Keratinocyte (primary cell): ENCODE results near the gene KLHL33. TPM values are rescaled to one million over a fixed set of nuclear protein-coding genes. Genes with fewer than 3 reads are reported as not detected.

ENCODE experiments used
- DNase-seq: peaks from one replicate; pipeline ENCODE4 v3.0.0-alpha.2; 2011; ENCODE audit warnings: low read depth, missing footprints, low spot score
- FAIRE-seq: peaks from 2 replicates; lab custom pipeline; 2011; peaks lifted over from hg19 to GRCh38; lab: Jason Lieb, UNC
- H2AFZ ChIP-seq: 2 replicates; pipeline ENCODE4 v1.6.0; 2012; ENCODE audit warnings: low read length, control low read depth, inconsistent platforms; ENCODE audit not compliant: control insufficient read depth
- H3K27ac ChIP-seq: 2 replicates; pipeline ENCODE4 v1.5.1; 2011; ENCODE audit warnings: low read length; ENCODE audit not compliant: control insufficient read depth, insufficient read depth
- H3K27me3 ChIP-seq: 3 replicates; pipeline ENCODE4 v1.6.0; 2011; ENCODE audit warnings: low read length; ENCODE audit not compliant: control insufficient read depth, insufficient read depth; ENCODE audit errors: extremely low read depth
- H3K36me3 ChIP-seq, 2 experiments: 2 replicates in 1 of 2; 3 replicates in 1 of 2; pipeline ENCODE4 v1.5.1; 2011; ENCODE audit warnings: low read length in 2 of 2, mild to moderate bottlenecking in 1 of 2; ENCODE audit not compliant: control insufficient read depth in 2 of 2, insufficient read depth in 2 of 2; ENCODE audit errors: extremely low read depth in 1 of 2
- H3K4me1 ChIP-seq: 3 replicates; pipeline ENCODE4 v1.5.1; 2011; ENCODE audit warnings: low read length; ENCODE audit not compliant: control insufficient read depth, insufficient read depth; ENCODE audit errors: extremely low read depth
- H3K4me2 ChIP-seq: 3 replicates; pipeline ENCODE4 v1.6.0; 2011; ENCODE audit warnings: low read depth, low read length; ENCODE audit not compliant: control insufficient read depth, insufficient read depth; ENCODE audit errors: extremely low read depth
- H3K4me3 ChIP-seq, 3 experiments: fragments of 200-600 bp in 1 of 3; sonication (generic) in 1 of 3; 2 replicates in 2 of 3; 3 replicates in 1 of 3; pipeline ENCODE4 v1.5.1; 2011 to 2016; ENCODE audit warnings: low read length in 3 of 3, mild to moderate bottlenecking in 3 of 3, control low read depth in 2 of 3, inconsistent platforms in 1 of 3, low read depth in 1 of 3, mixed read lengths in 1 of 3, mixed run types in 1 of 3, moderate library complexity in 1 of 3; ENCODE audit not compliant: control insufficient read depth in 2 of 3, insufficient read depth in 2 of 3; ENCODE audit errors: extremely low read depth in 1 of 3
- H3K79me2 ChIP-seq: 2 replicates; pipeline ENCODE4 v1.6.0; 2012; ENCODE audit warnings: low read length; ENCODE audit not compliant: control insufficient read depth, insufficient read depth
- H3K9ac ChIP-seq: 3 replicates; pipeline ENCODE4 v1.6.0; 2011; ENCODE audit warnings: low read length; ENCODE audit not compliant: control insufficient read depth, insufficient read depth; ENCODE audit errors: extremely low read depth
- H3K9me1 ChIP-seq: 3 replicates; pipeline ENCODE4 v1.6.0; 2011; ENCODE audit warnings: low read length; ENCODE audit not compliant: control insufficient read depth, insufficient read depth; ENCODE audit errors: extremely low read depth
- H3K9me3 ChIP-seq: 2 replicates; pipeline ENCODE4 v1.5.1; 2012; ENCODE audit warnings: low read depth, low read length; ENCODE audit not compliant: control insufficient read depth
- H4K20me1 ChIP-seq: 3 replicates; pipeline ENCODE4 v1.6.0; 2011; ENCODE audit warnings: low read length; ENCODE audit not compliant: control insufficient read depth, insufficient read depth; ENCODE audit errors: extremely low read depth
- CTCF ChIP-seq, 3 experiments: IDR thresholded peaks in 1 of 3; conservative IDR thresholded peaks in 1 of 3; optimal IDR thresholded peaks in 1 of 3; 2 replicates in 2 of 3; 3 replicates in 1 of 3; pipeline versions ENCODE3 to v1.5.1; 2011; ENCODE audit warnings: low read length in 3 of 3, mild to moderate bottlenecking in 3 of 3, moderate library complexity in 2 of 3, control low read depth in 1 of 3, inconsistent platforms in 1 of 3; ENCODE audit not compliant: insufficient read depth in 2 of 3; ENCODE audit errors: extremely low read depth in 1 of 3
- EZH2 ChIP-seq: IDR thresholded peaks from one replicate; pipeline ENCODE4 v1.6.1; 2012; ENCODE audit warnings: inconsistent platforms, mild to moderate bottlenecking, low read length, moderate library complexity
- dilution Hi-C: fragments of 300-500 bp; cut with MboI; formaldehyde crosslinking; loops from one replicate; pipeline ENCODE4 v1.7.0; 2020; ENCODE audit warnings: low sequenced_read_pairs; ENCODE audit not compliant: extremely low pct_ligation_motif_present
- polyA plus RNA-seq, 5 experiments: library from polyadenylated mRNA; depleted of rRNA in 3 of 5; stranded (reverse) in 3 of 5; stranded (forward) in 1 of 5; unstranded in 1 of 5; fragments of >200 nt; gene quantifications; 1 replicate in 1 of 5; 2 replicates in 3 of 5; 3 replicates in 1 of 5; pipeline versions ENCODE4 v1.2.1 to v1.2.3, GENCODE V29; 2011 to 2012; ENCODE audit warnings: missing spikeins in 2 of 5, low read depth in 1 of 5, low replicate concordance in 1 of 5

KLHL33 gene
- polyA plus RNA-seq, 1 donor (not counting 4 experiments of a cell fraction or from before 2014, with no cell fraction given), result not detected

GRCh38 chr14:20397511-20397910 is 38.5 kb downstream of the KLHL33 start:
- no peak for FAIRE-seq
- H3K36me3 ChIP-seq, result peaks cover 17 to 19% of the 10 kb centered on the region in 2 experiments
- TF ChIP-seq CTCF (optimal IDR thresholded peaks at IDR 0.05 in 1 of 3, IDR thresholded peaks at IDR 0.05 in 1 of 3, conservative IDR thresholded peaks at IDR 0.05 in 1 of 3; ENCODE audit: extremely low read depth in 1 of 3, insufficient read depth in 2 of 3, low read length in 3 of 3) (no peak), EZH2 (no peak)

GRCh38 chr14:20391505-20391904 is 44.5 kb downstream of the KLHL33 start:
- Histone ChIP-seq H3K27ac (no peak overlapping the region), H2AFZ (no peak overlapping the region), H3K9me1 (no peaks in the 10 kb centered on the region), H3K4me1 (no peaks in the 10 kb centered on the region), H3K4me2 (no peak overlapping the region), H3K4me3 (no peak overlapping the region), H4K20me1 (no peaks in the 10 kb centered on the region), H3K9ac (no peak overlapping the region), H3K36me3 (peaks cover 30 to 46% of the 10 kb centered on the region in 2 experiments), H3K9me3 (no peaks in the 10 kb centered on the region), H3K79me2 (no peaks in the 10 kb centered on the region), H3K27me3 (no peaks in the 10 kb centered on the region)
- dilution Hi-C loops, result no loop called here
- no peak for TF ChIP-seq EZH2
- TF ChIP-seq CTCF (optimal IDR thresholded peaks at IDR 0.05 in 1 of 3, IDR thresholded peaks at IDR 0.05 in 1 of 3, conservative IDR thresholded peaks at IDR 0.05 in 1 of 3; ENCODE audit: extremely low read depth in 1 of 3, insufficient read depth in 2 of 3, low read length in 3 of 3), result no peak
- DNase-seq, result no peak
- no peak for FAIRE-seq

More at GRCh38 chr14:20397511-20397910, 38.5 kb downstream of the KLHL33 start:
- no peak overlapping the region for H3K4me3 ChIP-seq
- H3K79me2 ChIP-seq, result no peaks in the 10 kb centered on the region
- no peak overlapping the region for H3K9ac ChIP-seq
- H3K9me3 ChIP-seq, result no peaks in the 10 kb centered on the region
- H4K20me1 ChIP-seq, result no peaks in the 10 kb centered on the region
- H2AFZ ChIP-seq, result no peak overlapping the region
- H3K27me3 ChIP-seq, result no peaks in the 10 kb centered on the region
- H3K27ac ChIP-seq, result no peak overlapping the region
- H3K9me1 ChIP-seq, result no peaks in the 10 kb centered on the region
- no peak for DNase-seq
- dilution Hi-C loops, result no loop called here
- peaks cover 18% of the 10 kb centered on the region for H3K4me1 ChIP-seq
- H3K4me2 ChIP-seq, result no peak overlapping the region
